Memory B cell (primary cell): ENCODE measurements around the gene PDE6C.

ENCODE experiments used
- ATAC-seq: fragments of 150-1000 bp; cut with Tn5 transposase; 2 replicates; pipeline ENCODE4 v1.10.0; 2021; ENCODE audit warnings: low read depth, mild to moderate bottlenecking, moderate library complexity
- DNase-seq, 2 donors: peaks; one replicate each; pipeline ENCODE4 v3.0.0; 2022; ENCODE audit warnings: low spot score in 2 of 2
- H3K27ac Mint-ChIP-seq: one replicate; pipeline ENCODE4 v1.8.0; 2022; ENCODE audit warnings: mild to moderate bottlenecking, moderate library complexity, mixed read lengths
- H3K27me3 Mint-ChIP-seq: one replicate; pipeline ENCODE4 v1.8.0; 2022; ENCODE audit warnings: mixed read lengths
- H3K36me3 Mint-ChIP-seq: one replicate; pipeline ENCODE4 v1.8.0; 2022; ENCODE audit warnings: mild to moderate bottlenecking, mixed read lengths
- H3K4me1 Mint-ChIP-seq: one replicate; pipeline ENCODE4 v1.8.0; 2022; ENCODE audit warnings: mixed read lengths
- H3K4me3 Mint-ChIP-seq: one replicate; pipeline ENCODE4 v1.8.0; 2022; ENCODE audit warnings: mild to moderate bottlenecking, moderate library complexity, mixed read lengths
- H3K9me3 Mint-ChIP-seq: one replicate; pipeline ENCODE4 v1.8.0; 2022; ENCODE audit warnings: mixed read lengths

The PDE6C gene

DNA sequence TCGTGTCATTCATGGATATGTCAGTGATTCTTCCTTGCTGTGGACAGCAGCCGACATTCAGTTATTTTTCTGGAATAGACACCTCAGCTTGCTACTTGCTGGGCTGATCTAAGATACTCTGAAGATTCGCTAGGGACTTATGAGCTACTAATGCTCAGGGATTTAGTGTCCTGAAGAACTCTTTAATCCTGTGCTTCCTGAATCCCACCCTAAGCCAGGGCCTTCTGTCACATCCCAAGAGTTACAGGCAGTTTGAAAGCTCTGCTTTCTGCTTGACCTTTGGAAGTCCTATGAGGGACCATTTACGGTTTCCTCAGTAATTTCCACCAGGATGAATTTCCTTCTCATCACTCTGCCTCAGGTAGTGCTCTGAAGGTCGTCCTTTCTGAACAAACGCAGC, at the start of gene PDE6C:
Gene PDE6C, plus strand, starts transcription at position 227 of the 400 bp plus-strand sequence. CDS start 189 bp downstream, outside the sequence.
- no peak within 1 kb of the TSS for H3K27ac Mint-ChIP-seq
- H3K9me3 Mint-ChIP-seq: peaks cover 1% of the 10 kb centered on the region
- no peak for ATAC-seq
- peaks cover 8% of the 10 kb centered on the region for H3K4me1 Mint-ChIP-seq
- H3K4me3 Mint-ChIP-seq: no peak within 1 kb of the TSS
- H3K36me3 Mint-ChIP-seq: no peaks in the 10 kb centered on the region
- DNase-seq: no peak
- H3K27me3 Mint-ChIP-seq: peaks cover 10% of the 10 kb centered on the region

DNA sequence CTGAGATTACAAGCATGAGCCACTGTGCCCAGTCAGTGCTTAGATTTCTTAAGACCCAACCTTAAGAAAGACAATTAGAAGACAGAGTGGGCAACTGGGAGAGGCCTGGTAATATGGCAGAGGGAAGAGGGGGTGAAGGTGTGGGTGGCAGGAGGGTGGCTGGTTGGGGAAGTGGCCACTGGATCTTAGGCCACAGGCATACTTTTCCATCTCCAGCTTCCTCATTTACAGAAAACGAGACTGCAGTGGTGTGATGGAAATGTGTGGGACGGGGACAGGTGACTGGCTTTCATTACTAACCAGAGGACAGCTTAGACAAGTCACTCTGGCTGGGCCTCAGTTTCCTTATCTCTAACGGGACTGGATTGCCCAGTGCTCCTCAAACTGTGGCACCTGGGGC, 46.9 kb upstream of the PDE6C start:
- Mint-ChIP-seq H3K36me3 (no peaks in the 10 kb centered on the region), H3K27me3 (peaks cover 25% of the 10 kb centered on the region), H3K9me3 (no peaks in the 10 kb centered on the region), H3K4me1 (peaks cover 5% of the 10 kb centered on the region), H3K4me3 (no peak overlapping the region), H3K27ac (no peak overlapping the region)
- ATAC-seq (no peak), DNase-seq (no peak)

DNA sequence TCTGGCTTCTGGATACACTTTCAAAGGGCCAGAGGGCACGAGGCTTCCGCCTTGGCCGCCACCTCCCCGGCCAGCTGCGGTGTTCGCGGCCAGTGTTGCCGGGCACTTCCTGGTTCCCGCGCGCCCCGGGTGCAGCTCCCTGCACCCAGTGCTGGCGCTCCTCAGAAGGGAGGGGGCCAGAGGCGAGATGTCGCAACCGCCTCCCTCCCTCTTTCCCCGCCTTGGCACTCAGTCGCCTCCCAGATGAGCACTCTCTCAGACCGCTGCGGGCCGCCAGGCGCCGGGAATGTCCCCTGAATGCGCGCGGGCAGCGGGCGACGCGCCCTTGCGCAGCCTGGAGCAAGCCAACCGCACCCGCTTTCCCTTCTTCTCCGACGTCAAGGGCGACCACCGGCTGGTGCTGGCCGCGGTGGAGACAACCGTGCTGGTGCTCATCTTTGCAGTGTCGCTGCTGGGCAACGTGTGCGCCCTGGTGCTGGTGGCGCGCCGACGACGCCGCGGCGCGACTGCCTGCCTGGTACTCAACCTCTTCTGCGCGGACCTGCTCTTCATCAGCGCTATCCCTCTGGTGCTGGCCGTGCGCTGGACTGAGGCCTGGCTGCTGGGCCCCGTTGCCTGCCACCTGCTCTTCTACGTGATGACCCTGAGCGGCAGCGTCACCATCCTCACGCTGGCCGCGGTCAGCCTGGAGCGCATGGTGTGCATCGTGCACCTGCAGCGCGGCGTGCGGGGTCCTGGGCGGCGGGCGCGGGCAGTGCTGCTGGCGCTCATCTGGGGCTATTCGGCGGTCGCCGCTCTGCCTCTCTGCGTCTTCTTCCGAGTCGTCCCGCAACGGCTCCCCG, 45.7 kb upstream of the PDE6C start, which contains the start of gene FFAR4:
Gene FFAR4, plus strand, starts transcription at position 231 of the 842 bp plus-strand sequence. Its CDS starts 56 bp downstream, at position 287.
- Mint-ChIP-seq H3K27me3 (peaks cover 23% of the 10 kb centered on the region), H3K27ac (no peak within 1 kb of the TSS), H3K4me1 (peaks cover 5% of the 10 kb centered on the region), H3K36me3 (no peaks in the 10 kb centered on the region), H3K4me3 (no peak within 1 kb of the TSS), H3K9me3 (no peaks in the 10 kb centered on the region)
- DNase-seq: no peak
- no peak for ATAC-seq

DNA sequence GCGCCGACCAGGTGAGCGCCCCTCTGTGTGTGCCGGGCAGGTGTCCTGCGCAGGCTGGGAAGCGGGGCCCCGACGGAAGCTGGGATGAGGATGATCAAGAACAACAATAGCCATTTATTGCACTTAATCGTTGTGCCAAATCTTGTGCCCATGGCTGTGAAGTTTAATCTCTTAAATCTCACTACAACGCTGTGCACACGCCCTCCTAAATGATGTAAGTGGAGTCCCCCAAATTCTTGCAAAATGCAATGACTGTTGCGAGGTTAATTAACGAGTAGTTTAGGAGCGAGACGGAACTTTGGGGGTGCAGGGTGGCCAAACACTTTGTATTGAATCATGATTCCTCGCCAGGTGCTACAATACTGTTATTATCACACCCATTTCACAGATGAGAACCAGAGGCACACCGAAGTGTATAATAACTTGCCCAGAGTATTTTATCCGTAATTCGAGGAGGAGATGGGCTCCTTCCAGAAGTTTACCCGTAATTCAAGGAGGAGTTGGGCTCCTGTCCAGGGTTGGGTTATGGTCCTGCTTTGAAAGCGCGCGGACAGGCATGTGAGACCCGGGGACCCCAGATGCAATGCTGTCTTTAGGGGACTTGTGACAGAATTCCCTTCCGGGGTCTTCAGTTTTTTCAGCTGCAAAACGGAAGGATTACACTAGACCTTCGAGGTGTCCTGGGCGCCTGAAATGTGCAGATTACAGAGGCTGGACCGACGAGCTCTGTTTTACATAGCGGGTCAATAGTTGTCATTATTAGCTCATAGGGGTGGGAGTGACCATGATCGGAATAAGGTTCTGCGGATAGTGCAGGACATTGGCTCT, 44.8 kb upstream of the PDE6C start:
- Mint-ChIP-seq H3K27ac (no peak overlapping the region), H3K4me3 (no peak overlapping the region), H3K36me3 (no peaks in the 10 kb centered on the region), H3K9me3 (no peaks in the 10 kb centered on the region), H3K4me1 (peaks cover 5% of the 10 kb centered on the region), H3K27me3 (peaks cover 25% of the 10 kb centered on the region)
- ATAC-seq (no peak), DNase-seq (no peak)

DNA sequence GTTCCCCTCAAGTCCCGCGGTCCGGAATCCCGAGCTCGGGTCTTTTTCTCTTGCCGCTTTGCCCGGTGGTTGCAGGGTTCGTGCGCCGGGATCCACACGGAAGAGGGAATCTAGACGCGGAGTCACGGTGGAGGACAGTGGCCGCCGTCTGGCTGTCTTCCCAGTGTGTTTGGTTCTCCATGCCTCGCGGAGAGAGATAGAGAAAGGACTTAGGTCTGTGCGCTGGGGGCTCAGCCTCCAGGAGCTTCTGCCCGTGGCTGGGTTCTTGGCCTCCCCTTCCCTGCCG, 44.3 kb upstream of the PDE6C start:
- H3K4me3 Mint-ChIP-seq: no peak overlapping the region
- H3K36me3 Mint-ChIP-seq: no peaks in the 10 kb centered on the region
- no peaks in the 10 kb centered on the region for H3K9me3 Mint-ChIP-seq
- no peak overlapping the region for H3K27ac Mint-ChIP-seq
- no peak for ATAC-seq
- peaks cover 27% of the 10 kb centered on the region for H3K27me3 Mint-ChIP-seq
- no peak for DNase-seq
- H3K4me1 Mint-ChIP-seq: peaks cover 5% of the 10 kb centered on the region

DNA sequence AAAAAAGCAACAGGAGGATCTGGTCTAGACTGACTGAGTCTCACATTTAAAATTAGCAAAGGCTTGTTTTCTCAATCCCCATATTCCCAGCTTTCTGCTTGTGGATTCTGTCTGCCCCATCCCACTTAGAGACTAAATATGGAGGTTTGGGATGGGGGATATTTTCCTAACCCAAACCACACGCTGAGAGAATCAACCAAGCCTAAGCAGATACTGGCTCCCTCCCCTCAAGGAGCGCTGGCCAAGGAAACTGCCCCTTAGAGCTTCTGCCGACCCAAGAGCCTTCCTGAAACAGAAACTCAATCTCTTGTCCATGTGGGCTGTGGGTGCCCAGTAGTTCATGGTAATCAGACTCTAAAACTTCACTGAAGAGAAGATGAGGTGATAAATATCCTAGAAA, 42.0 kb upstream of the PDE6C start:
- Mint-ChIP-seq H3K36me3 (no peaks in the 10 kb centered on the region), H3K4me3 (no peak overlapping the region), H3K9me3 (no peaks in the 10 kb centered on the region), H3K27ac (no peak overlapping the region), H3K4me1 (peaks cover 9% of the 10 kb centered on the region), H3K27me3 (peaks cover 27% of the 10 kb centered on the region)
- DNase-seq (no peak), ATAC-seq (no peak)

DNA sequence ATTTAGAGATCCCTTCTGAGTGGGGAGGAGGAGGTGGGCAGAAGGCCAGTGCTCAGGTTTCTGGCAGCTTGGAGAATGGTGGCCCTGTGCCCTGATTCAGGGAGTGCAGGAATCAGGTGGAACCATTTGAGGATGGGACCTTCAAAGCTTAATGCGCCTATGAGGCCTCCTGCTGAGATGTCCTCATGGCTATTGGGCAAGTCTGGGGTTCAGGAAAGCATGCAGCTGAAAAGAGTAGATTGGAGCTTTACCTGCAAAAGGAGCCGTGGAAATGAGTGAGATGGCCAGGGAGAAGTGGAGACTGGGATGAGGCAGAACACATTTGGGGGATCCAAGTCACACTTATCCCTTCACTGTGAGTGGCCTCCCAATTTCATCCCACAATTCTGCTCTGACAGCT, 39.7 kb upstream of the PDE6C start:
- Mint-ChIP-seq H3K27me3 (peaks cover 18% of the 10 kb centered on the region), H3K9me3 (no peaks in the 10 kb centered on the region)
- ATAC-seq: no peak

DNA sequence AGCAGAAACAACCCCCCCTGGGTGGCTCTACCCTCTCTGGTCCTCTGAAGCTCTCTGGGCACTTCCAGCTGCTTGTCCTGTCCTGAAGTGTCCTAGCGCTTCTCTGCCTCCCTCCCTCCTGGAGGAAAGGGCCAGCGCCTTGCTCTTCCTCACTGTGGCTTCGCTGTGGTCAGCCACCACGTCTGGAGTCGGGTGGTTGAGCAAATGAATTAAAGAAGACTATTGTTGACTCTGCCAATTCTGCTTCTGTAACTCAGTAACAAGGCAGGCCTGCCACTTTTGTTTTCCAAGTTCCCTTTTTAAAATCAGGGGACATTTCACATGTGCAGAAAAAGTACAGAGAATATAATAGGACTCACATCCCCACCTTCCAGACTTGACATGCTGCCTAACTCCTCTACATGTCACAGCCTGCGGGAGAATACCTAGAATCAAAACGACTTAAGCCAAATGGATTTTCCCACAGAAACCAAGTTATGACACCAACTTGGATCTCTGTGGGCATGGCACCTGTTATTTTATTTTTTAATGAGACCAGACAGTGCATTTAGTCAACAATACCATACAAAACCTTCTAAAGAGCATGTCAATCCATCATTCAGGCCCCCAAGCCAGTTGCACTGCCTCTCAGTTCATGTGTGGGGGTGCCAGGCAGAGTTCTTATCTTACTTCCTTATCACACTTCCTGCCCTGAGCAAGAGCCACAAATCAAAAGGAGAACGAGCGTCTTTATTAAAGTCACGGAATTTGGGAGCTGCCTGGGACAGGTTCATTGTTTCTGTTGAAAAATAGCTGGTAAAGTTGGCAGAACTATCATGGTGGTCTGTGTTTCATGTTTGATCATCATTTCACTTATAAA, 39.1 kb upstream of the PDE6C start:
- ATAC-seq (no peak), DNase-seq (no peak)
- peaks cover 3% of the 10 kb centered on the region for H3K4me1 Mint-ChIP-seq
- H3K9me3 Mint-ChIP-seq: no peaks in the 10 kb centered on the region
- H3K36me3 Mint-ChIP-seq: no peaks in the 10 kb centered on the region
- H3K4me3 Mint-ChIP-seq: no peak overlapping the region
- H3K27me3 Mint-ChIP-seq: peaks cover 20% of the 10 kb centered on the region
- no peak overlapping the region for H3K27ac Mint-ChIP-seq

More for the DNA sequence above, 39.7 kb upstream of the PDE6C start:
- Mint-ChIP-seq H3K4me1 (peaks cover 3% of the 10 kb centered on the region), H3K27ac (no peak overlapping the region), H3K4me3 (no peak overlapping the region), H3K36me3 (no peaks in the 10 kb centered on the region)
- DNase-seq: no peak

DNA sequence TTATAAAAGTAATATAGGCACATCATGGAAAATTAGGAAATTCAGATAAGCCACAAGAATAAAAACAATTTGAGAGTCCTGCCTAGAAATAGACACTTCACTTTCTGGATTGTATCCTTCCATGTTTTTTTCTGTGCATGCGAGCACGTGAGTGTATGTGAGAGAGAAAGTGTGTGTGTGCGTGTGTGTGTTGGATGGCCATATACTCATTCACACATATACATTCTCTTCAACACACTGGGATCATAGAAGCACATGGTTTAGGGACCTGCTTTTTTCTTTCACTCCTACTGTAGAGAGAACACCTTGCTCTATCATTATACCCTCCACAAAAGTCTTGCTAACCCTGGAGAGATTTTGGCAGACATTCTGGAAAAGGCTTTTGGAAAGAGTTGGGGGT, 38.4 kb upstream of the PDE6C start:
- no peak overlapping the region for H3K4me3 Mint-ChIP-seq
- H3K36me3 Mint-ChIP-seq: no peaks in the 10 kb centered on the region
- no peaks in the 10 kb centered on the region for H3K9me3 Mint-ChIP-seq
- no peak overlapping the region for H3K27ac Mint-ChIP-seq
- DNase-seq: no peak
- peaks cover 3% of the 10 kb centered on the region for H3K4me1 Mint-ChIP-seq
- H3K27me3 Mint-ChIP-seq: peaks cover 20% of the 10 kb centered on the region
- no peak for ATAC-seq

DNA sequence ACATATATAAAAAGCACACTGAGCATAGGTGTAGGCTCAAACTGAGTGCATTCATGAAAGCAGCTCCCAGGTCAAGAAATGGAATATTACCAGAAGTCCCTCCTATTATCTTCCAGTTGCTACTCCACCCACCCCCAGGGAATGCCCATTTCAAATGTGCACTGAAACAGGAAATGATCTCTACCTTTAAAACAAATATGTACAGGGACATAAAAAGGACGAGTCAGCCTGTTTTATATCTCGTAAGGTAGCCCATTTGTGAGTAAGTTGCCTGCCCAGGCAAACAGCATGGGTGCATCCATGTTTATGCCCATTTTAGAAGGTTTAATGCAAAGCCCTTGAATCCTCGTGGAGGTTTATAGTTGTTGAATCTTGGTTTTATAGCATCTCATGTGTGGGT, 35.4 kb upstream of the PDE6C start:
- peaks cover 22% of the 10 kb centered on the region for H3K27me3 Mint-ChIP-seq

DNA sequence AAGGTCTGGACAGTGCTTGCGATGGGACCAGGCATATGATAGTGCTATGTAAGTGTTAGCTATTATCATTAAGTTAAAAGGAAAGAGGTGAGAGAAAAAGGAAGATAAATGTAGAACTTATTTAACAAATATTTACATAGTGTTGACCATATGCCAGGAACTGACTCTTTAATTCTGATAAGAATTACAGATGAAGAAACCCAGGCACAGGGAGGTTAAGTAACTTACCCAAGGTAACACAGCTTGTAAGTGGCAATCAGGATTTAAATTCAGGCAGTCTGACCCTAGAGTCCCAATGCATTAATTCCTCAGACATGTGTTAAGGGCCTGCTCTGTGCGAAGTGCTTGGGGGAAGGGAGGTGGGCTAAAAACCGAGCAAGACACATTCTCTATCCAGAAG, 34.8 kb upstream of the PDE6C start:
- peaks cover 18% of the 10 kb centered on the region for H3K27me3 Mint-ChIP-seq

More for the DNA sequence above, 35.4 kb upstream of the PDE6C start:
- ATAC-seq (no peak), DNase-seq (no peak)
- H3K27ac Mint-ChIP-seq: no peak overlapping the region
- no peak overlapping the region for H3K4me3 Mint-ChIP-seq
- H3K36me3 Mint-ChIP-seq: no peaks in the 10 kb centered on the region
- peaks cover 10% of the 10 kb centered on the region for H3K9me3 Mint-ChIP-seq
- H3K4me1 Mint-ChIP-seq: peaks cover 3% of the 10 kb centered on the region

DNA sequence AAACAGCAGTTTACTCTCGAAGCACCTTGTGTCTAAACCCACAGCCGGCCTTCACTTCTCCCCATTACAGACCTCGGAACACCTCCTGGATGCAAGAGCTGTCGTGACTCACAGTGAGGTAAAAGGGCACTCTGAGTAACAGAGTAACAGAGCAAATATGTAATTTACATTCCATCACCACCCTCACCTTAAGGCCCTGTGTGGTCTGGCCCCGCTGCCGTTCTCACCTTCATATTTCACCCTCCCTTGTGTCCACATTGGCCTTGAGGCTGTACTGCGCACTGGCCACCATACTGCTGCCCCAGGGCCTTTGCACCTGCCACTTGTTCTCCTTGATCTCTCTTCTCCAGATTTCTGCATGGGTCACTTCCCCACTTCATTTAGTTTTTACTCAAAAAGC, 33.2 kb upstream of the PDE6C start:
- H3K4me1 Mint-ChIP-seq: no peaks in the 10 kb centered on the region
- ATAC-seq: no peak
- peaks cover 10% of the 10 kb centered on the region for H3K9me3 Mint-ChIP-seq
- DNase-seq: no peak
- H3K27me3 Mint-ChIP-seq: peaks cover 14% of the 10 kb centered on the region
- H3K27ac Mint-ChIP-seq: no peak overlapping the region
- no peaks in the 10 kb centered on the region for H3K36me3 Mint-ChIP-seq
- no peak overlapping the region for H3K4me3 Mint-ChIP-seq

More for the DNA sequence above, 34.8 kb upstream of the PDE6C start:
- Mint-ChIP-seq H3K4me1 (peaks cover 3% of the 10 kb centered on the region), H3K4me3 (no peak overlapping the region), H3K36me3 (no peaks in the 10 kb centered on the region), H3K9me3 (peaks cover 10% of the 10 kb centered on the region), H3K27ac (no peak overlapping the region)
- ATAC-seq (no peak), DNase-seq (no peak)

DNA sequence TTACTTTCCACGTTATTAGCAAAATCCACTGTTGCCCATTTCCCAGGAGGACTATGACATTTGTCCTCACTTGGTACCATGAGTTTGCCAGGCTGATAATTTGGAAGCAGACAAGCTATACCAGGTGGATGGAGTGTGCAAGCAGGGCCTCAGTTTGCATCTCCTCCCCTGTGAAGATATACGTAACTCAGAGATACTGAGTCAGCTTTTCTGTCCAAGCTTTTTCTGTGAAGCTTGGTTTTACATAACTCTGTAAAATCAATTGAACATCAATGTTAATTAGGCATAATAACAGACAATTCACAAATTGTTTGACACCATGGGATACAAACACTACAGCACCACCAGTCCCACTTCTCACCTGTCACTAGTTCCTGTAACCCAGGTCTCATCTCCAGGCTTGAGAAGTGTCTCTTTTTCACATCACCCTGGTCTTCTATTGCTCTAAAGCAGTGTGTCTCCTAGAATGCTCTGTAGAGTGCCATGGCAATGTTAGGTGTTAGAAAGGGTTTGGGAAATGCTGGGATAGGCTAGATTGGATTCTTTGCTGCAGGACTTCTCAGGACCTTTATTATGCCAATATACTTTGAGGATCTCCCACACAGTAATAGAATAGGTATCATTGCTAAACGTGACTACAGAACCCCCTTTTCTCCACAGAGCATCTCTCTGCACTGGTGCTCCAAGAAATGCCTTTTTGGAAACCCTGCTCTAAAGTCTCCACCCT, 32.2 kb upstream of the PDE6C start:
- no peaks in the 10 kb centered on the region for H3K36me3 Mint-ChIP-seq
- no peaks in the 10 kb centered on the region for H3K4me1 Mint-ChIP-seq
- H3K27ac Mint-ChIP-seq: no peak overlapping the region
- no peak for DNase-seq
- H3K4me3 Mint-ChIP-seq: no peak overlapping the region
- H3K27me3 Mint-ChIP-seq: peaks cover 14% of the 10 kb centered on the region
- ATAC-seq: no peak
- H3K9me3 Mint-ChIP-seq: peaks cover 10% of the 10 kb centered on the region
